Liver (tissue), 9 donors: ENCODE measurements around the gene TOM1L2. TPM values are rescaled to one million over a fixed set of nuclear protein-coding genes. Genes with fewer than 3 reads are reported as not detected.

Source experiments
- DNase-seq: peaks from one replicate; pipeline ENCODE4 v3.0.0-alpha.2; 2017; ENCODE audit warnings: low spot score
- H3K27ac ChIP-seq, 2 donors: one replicate each; pipeline ENCODE4 v1.7.0; 2013; ENCODE audit warnings: inconsistent platforms in 2 of 2, low read length in 2 of 2, control low read depth in 1 of 2, low read depth in 1 of 2, mild to moderate bottlenecking in 1 of 2
- H3K27me3 ChIP-seq, 4 donors: one replicate each; pipeline versions ENCODE4 v1.6.1 to v1.7.0; 2013; ENCODE audit warnings: low read length in 3 of 4, inconsistent platforms in 1 of 4, mild to moderate bottlenecking in 1 of 4, moderate library complexity in 1 of 4; ENCODE audit not compliant: control insufficient read depth in 4 of 4, insufficient read depth in 4 of 4
- H3K36me3 ChIP-seq, 4 donors: one replicate each; pipeline versions ENCODE4 v1.6.1 to v1.7.0; 2013; ENCODE audit warnings: low read length in 3 of 4, mild to moderate bottlenecking in 3 of 4, low read depth in 1 of 4, moderate library complexity in 1 of 4; ENCODE audit not compliant: control insufficient read depth in 4 of 4, insufficient read depth in 3 of 4
- H3K4me1 ChIP-seq, 4 donors: one replicate each; pipeline versions ENCODE4 v1.6.1 to v1.7.0; 2013; ENCODE audit warnings: low read length in 3 of 4, mild to moderate bottlenecking in 3 of 4, moderate library complexity in 1 of 4; ENCODE audit not compliant: control insufficient read depth in 4 of 4, insufficient read depth in 4 of 4
- H3K4me3 ChIP-seq, 3 donors: one replicate each; pipeline versions ENCODE4 v1.6.1 to v1.7.0; 2013; ENCODE audit warnings: low read length in 3 of 3, control low read depth in 1 of 3, low read depth in 1 of 3, mild to moderate bottlenecking in 1 of 3
- H3K9ac ChIP-seq, 2 donors: one replicate each; pipeline ENCODE4 v1.7.0; 2013; ENCODE audit warnings: low read length in 2 of 2, mild to moderate bottlenecking in 2 of 2, moderate library complexity in 2 of 2, control low read depth in 1 of 2, low read depth in 1 of 2
- H3K9me3 ChIP-seq, 4 donors: one replicate each; pipeline versions ENCODE4 v1.6.1 to v1.7.0; 2013; ENCODE audit warnings: low read length in 3 of 4; ENCODE audit not compliant: control insufficient read depth in 4 of 4
- ATF3 ChIP-seq: IDR thresholded peaks from 2 replicates; pipeline ENCODE4 v1.6.1; 2016; ENCODE audit warnings: antibody characterized with exemption
- CTCF ChIP-seq: fragments of 150-350 bp; IDR thresholded peaks from 2 replicates; pipeline ENCODE4 v1.5.1; 2017; ENCODE audit warnings: improper control_type of control experiment, low read depth, low read length; ENCODE audit not compliant: missing input control
- FOXA1 ChIP-seq: IDR thresholded peaks from 2 replicates; pipeline ENCODE4 v1.6.1; 2016; ENCODE audit warnings: antibody characterized with exemption
- FOXA2 ChIP-seq: IDR thresholded peaks from 2 replicates; pipeline ENCODE4 v1.6.1; 2016; ENCODE audit warnings: antibody characterized with exemption
- GABPA ChIP-seq, 2 donors: IDR thresholded peaks in 1 of 2; conservative IDR thresholded peaks in 1 of 2; 2 replicates each; pipeline ENCODE4 v1.6.1; 2016; ENCODE audit warnings: antibody characterized with exemption in 2 of 2, mild to moderate bottlenecking in 1 of 2, moderate library complexity in 1 of 2
- HNF4A ChIP-seq, 2 donors: conservative IDR thresholded peaks; 2 replicates each; pipeline ENCODE4 v1.6.1; 2016; ENCODE audit warnings: antibody characterized with exemption in 2 of 2, mild to moderate bottlenecking in 2 of 2
- HNF4G ChIP-seq: IDR thresholded peaks from 2 replicates; pipeline ENCODE4 v1.6.1; 2016; ENCODE audit warnings: antibody characterized with exemption
- JUND ChIP-seq, 2 donors: IDR thresholded peaks; 2 replicates each; pipeline ENCODE4 v1.6.1; 2016; ENCODE audit warnings: antibody characterized with exemption in 2 of 2
- MAX ChIP-seq: IDR thresholded peaks from 2 replicates; pipeline ENCODE4 v1.6.1; 2016; ENCODE audit warnings: antibody characterized with exemption
- NR2F2 ChIP-seq: IDR thresholded peaks from 2 replicates; pipeline ENCODE4 v1.6.1; 2016; ENCODE audit warnings: antibody characterized with exemption
- RAD21 ChIP-seq, 2 donors: IDR thresholded peaks; 2 replicates each; pipeline ENCODE4 v1.6.1; 2016; ENCODE audit warnings: antibody characterized with exemption in 2 of 2, mild to moderate bottlenecking in 2 of 2
- RXRA ChIP-seq, 2 donors: IDR thresholded peaks; 2 replicates each; pipeline ENCODE4 v1.6.1; 2017 to 2018; ENCODE audit warnings: antibody characterized with exemption in 2 of 2, mild to moderate bottlenecking in 1 of 2
- SP1 ChIP-seq: IDR thresholded peaks from 2 replicates; pipeline ENCODE4 v1.6.1; 2018; ENCODE audit warnings: antibody characterized with exemption, mild to moderate bottlenecking
- YY1 ChIP-seq: IDR thresholded peaks from 2 replicates; pipeline ENCODE4 v1.6.1; 2016; ENCODE audit warnings: antibody characterized with exemption, mild to moderate bottlenecking
- ZBTB33 ChIP-seq: IDR thresholded peaks from 2 replicates; pipeline ENCODE4 v1.6.1; 2016; ENCODE audit warnings: antibody characterized with exemption
- WGBS: extraction: QIAGEN DNeasy Blood & Tissue Kit; methylation state at CpG from one replicate; pipeline ENCODE4 v1.1.7; 2013; 5-methylcytosine and 5-hydroxymethylcytosine counted together
- polyA plus RNA-seq, 2 donors: library from polyadenylated mRNA; stranded (reverse) in 1 of 2; unstranded in 1 of 2; fragments of 200-250 nt in 1 of 2; fragments of >200 nt in 1 of 2; fragmentation: Nextera tagmentation in 1 of 2; extraction: Ambion mirVana in 1 of 2; gene quantifications; one replicate each; pipeline versions ENCODE4 v1.2.1 to v1.2.3, GENCODE V29; 2013 to 2015
- total RNA-seq, 2 donors: library from RNA; depleted of rRNA; stranded (reverse); fragments of >200 nt; gene quantifications; one replicate each; pipeline ENCODE4 v1.2.3, GENCODE V29; 2014
- donor health status: healthy.
- donor health status: healthy.
- donor health status: healthy.
- donor health status: healthy.
- donor health status: healthy.

Gene TOM1L2
- total and polyA plus RNA-seq, 4 donors = 5.0 to 24.0 (median 9.3) TPM

- Histone ChIP-seq H3K9ac (no peak overlapping the region), H3K27ac (no peak overlapping the region), H3K9me3 (no peaks in the 10 kb centered on the region), H3K36me3 (no peaks in the 10 kb centered on the region), H3K4me3 (no peak overlapping the region), H3K4me1 (peaks cover 0 to 3% (median 0%) of the 10 kb centered on the region in 4 donors), H3K27me3 (no peaks in the 10 kb centered on the region)
- no peak for TF ChIP-seq ZBTB33
- TF ChIP-seq RXRA (IDR thresholded peaks at IDR 0.05) = no peak
- no peak for TF ChIP-seq JUND (IDR thresholded peaks at IDR 0.05)
- no peak for TF ChIP-seq RAD21 (IDR thresholded peaks at IDR 0.05)
- no peak for TF ChIP-seq YY1
- no peak for DNase-seq
Measured at GRCh38 chr17:17942846-17943245, 29.4 kb downstream of the TOM1L2 start.

- no peak for DNase-seq
- H3K9me3 ChIP-seq = no peaks in the 10 kb centered on the region
Measured at GRCh38 chr17:17941015-17941414, 31.2 kb downstream of the TOM1L2 start.

More at GRCh38 chr17:17941015-17941414, 31.2 kb downstream of the TOM1L2 start:
- 80% methylated on average over 5 of the region's 5 CpGs for WGBS
- Histone ChIP-seq H3K9ac (no peak overlapping the region), H3K36me3 (no peaks in the 10 kb centered on the region), H3K27ac (no peak overlapping the region), H3K4me3 (no peak overlapping the region), H3K4me1 (peaks cover 0 to 5% (median under 1%) of the 10 kb centered on the region in 4 donors), H3K27me3 (no peaks in the 10 kb centered on the region)
- TF ChIP-seq HNF4G = no peak
- no peak for TF ChIP-seq RAD21 (IDR thresholded peaks at IDR 0.05)
- no peak for TF ChIP-seq NR2F2
- no peak for TF ChIP-seq FOXA2
- no peak for TF ChIP-seq HNF4A (conservative IDR thresholded peaks at IDR 0.05)
- no peak for TF ChIP-seq CTCF
- no peak for TF ChIP-seq GABPA (IDR thresholded peaks at IDR 0.05 in 1 of 2, conservative IDR thresholded peaks at IDR 0.05 in 1 of 2)
- no peak for TF ChIP-seq FOXA1
- no peak for TF ChIP-seq ATF3
- TF ChIP-seq SP1 = no peak
- no peak for TF ChIP-seq MAX
- TF ChIP-seq RXRA (IDR thresholded peaks at IDR 0.05) = no peak
- no peak for TF ChIP-seq ZBTB33
